KBM-7 (cell line): Measurements from ENCODE around the gene DYRK4.
A peak's percentile ranks its signal among the peaks of the same experiment; 100 is the strongest.

Source experiments
- DNase-seq: peaks from one replicate; pipeline ENCODE4 v3.0.0-alpha.2; 2015
- in situ Hi-C: fragments of 300-500 bp; cut with MboI; formaldehyde crosslinking; loops from 2 replicates; pipeline ENCODE4 v1.14.3; 2020; ENCODE audit warnings: low sequenced_read_pairs, low pct_unique_long_range_greater_than_20kb, mixed read lengths

Gene DYRK4

DNA sequence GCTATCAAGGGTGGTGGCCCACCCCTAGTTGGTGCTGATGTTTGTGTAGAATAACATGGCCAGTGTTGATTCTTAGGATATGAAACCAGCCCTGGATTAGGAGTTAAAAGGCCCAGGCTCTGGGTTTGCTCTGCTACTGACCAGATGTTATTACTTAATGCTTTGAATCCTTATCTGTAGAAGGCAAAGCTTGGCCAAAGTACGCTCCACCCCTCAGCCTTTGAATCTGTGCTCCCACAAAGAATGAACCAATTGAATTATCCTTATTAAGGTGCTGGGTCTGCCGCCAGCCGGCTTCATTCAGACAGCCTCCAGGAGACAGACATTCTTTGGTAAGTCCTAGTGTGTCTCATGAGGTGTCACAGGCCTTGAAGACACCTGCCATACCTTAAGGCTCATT is 45.0 kb downstream of the DYRK4 start:
- in situ Hi-C loops, result no loop called here
- no peak for DNase-seq

GRCh38 chr12:4609071-4609470 is 47.1 kb downstream of the DYRK4 start:
- no peak for DNase-seq
- in situ Hi-C loops, result no loop called here

- no peak for DNase-seq
- in situ Hi-C loops, result no loop called here
Measured at GRCh38 chr12:4610481-4610880, 48.5 kb downstream of the DYRK4 start.

- no peak for DNase-seq
- in situ Hi-C loops, result no loop called here
Measured at GRCh38 chr12:4615667-4616066, 53.7 kb downstream of the DYRK4 start.

DNA sequence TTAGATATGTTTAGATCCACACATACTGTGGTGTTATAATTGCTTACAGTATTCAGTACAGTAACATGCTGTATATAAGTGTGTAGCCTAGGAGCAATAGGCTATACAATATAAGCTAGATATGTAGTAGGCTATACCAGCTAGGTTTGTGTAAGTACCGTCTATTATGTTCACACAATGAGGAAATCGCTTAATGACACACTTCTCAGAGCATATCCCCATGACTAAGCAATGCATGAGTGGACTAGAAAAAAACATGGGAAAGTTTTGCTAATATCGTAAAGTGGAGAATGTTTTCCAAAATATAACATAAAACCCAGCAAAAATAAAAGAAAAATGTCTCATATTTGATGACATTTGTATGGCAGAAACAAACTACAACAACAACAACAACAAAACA is 59.5 kb downstream of the DYRK4 start:
- DNase-seq, result no peak
- in situ Hi-C loops, result no loop called here

GRCh38 chr12:4626543-4626942 is 64.5 kb downstream of the DYRK4 start:
- DNase-seq, result no peak
- in situ Hi-C loops, result no loop called here

DNA sequence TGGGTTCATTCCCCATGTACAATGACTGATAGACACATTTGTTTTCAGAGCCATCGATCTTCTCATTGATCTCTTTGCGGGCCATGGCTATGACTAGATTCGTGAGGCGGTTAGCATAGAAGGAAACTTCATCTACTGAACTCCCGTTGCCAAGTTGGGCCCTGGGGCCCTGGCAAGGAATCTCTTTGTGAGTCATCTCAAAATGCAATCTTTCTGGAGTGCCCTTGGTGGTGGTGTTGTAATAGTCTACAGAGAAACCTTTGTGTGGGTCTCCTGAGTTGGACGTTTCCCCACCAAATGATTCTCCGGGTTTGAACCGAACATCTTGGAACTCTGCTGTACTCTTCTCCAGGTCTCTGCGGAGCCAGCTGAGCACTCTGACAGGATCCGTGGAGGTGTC is 66.4 kb downstream of the DYRK4 start:
- no peak for DNase-seq
- in situ Hi-C loops, result no loop called here

- in situ Hi-C loops, result no loop called here
- no peak for DNase-seq
Measured at GRCh38 chr12:4630262-4630661, 68.3 kb downstream of the DYRK4 start.

DNA sequence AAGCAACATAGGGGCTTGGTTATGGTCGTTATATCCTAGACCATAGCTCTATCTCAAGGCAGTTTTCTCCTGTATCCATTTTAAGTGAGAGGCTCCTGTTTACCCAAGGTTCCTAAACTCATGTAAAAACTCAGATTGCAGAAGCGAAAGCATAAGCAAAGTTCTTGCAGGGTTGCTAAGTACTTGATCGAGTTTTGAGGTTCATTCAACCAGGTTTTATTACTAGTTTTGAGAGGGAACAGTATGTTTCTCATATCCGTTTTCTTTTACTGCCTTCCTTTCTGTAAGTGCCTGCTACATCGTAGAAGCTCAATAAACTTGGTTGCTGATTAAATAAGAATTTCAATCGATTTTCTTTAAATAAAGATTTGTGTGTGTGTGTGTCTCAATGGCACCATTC is 81.7 kb downstream of the DYRK4 start:
- DNase-seq, result no peak
- in situ Hi-C loops, result no loop called here

DNA sequence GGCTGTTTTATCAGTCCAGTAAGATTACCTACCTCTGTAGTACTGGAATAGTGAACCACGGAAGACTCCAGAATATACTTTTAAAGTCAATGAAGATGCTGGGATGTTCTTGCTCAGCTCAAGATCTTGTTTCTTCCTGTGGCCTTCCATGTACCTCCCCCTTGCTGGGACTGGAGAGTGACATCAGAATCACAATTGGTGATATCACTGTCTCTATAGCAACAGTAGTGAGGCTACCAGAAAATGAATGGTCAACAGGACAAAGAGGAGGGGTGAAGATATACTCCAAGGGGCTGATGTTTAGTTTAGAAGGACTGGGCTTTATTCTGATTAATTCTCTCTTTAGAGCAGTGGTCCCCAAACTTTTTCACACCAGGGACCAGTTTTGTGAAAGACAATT is 83.0 kb downstream of the DYRK4 start:
- in situ Hi-C loops, result no loop called here
- no peak for DNase-seq

DNA sequence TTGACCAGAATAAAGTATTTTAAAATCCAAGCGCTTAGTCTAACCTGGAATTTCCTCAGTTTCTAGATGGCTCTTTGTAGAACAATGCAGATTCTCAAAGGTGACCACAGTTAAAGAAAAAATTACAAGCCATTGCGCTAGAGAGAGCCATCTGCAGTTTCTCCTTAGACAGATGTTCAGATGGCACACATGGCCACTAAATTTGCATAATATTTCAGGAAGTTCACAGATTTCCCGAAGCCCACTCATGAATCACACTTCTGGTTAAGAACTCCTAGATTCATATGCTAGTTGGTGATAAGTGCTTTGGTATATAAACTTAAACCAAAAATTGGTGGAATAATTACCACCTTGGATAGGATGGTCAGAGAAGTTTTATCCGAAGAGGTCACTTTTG is 86.1 kb downstream of the DYRK4 start:
- peak; percentile 52 for DNase-seq
- in situ Hi-C loops, result no loop called here

DNA sequence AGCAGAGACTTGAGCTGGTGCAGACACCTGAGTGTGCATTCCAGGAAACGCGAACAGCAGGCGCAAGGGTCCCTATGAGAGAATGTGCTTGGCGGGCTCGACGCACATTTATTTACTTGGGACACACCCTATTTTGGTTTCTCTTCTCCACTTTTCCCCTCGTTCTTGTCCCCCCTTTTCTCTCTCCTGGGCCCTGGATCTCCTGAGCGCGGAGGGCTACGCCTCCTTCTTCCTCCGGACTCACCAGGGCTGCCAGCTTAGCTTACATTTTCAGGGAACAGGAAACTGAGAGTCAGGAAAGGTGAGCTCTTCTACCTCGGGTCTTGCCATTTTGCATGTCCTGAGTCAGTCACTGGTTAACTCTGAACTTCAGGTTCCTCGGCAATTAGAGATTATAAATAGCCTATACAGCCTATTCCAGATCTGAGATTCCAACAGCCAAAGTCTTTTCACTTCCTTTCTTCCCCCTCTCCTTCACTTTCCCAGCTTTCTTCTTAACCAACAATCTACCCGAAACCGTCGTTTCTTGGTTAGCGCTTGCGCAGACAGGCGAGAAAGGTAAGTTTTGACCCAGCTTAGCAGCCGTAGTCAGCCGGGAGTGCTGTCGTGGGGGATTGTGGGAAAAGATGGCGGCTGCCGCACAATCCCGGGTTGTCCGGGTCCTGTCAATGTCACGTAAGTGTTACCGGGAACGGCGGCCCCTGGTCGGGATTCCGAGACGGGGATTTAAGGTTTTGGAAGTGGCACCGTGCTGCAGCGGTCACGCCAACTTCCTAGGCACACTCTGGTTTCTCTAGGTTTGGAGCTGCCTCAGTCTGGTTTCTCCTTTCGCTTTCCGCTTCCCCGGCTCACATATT is 86.7 kb downstream of the DYRK4 start, which contains the start of the genes AKAP3 and NDUFA9:
AKAP3 (minus strand) TSS at position 551 of the 857 bp plus-strand sequence. CDS start 10,855 bp downstream, outside the sequence.
NDUFA9 (plus strand) TSS at position 614 of the 857 bp plus-strand sequence; CDS start at position 627, 13 bp downstream.
- in situ Hi-C loops, result no loop called here
- DNase-seq, result peak; percentile 86

DNA sequence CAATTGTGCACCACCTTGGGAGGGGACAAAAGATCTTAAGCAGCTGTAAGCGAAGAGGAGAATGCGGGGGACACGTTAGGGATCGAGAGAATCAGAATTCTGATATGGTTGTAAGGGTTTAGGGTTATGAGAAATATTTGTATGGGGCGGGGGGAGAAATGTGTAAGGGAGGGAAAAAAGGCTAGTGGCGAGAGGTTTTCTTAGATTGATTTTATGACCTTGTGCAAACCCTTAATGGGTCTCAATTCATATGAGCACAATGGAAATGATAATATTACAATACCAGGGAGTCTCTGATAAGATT is 87.3 kb downstream of the DYRK4 start:
- in situ Hi-C loops, result no loop called here
- DNase-seq, result no peak

- in situ Hi-C loops, result no loop called here
- no peak for DNase-seq
Measured at GRCh38 chr12:4653257-4653656, 91.2 kb downstream of the DYRK4 start.

DNA sequence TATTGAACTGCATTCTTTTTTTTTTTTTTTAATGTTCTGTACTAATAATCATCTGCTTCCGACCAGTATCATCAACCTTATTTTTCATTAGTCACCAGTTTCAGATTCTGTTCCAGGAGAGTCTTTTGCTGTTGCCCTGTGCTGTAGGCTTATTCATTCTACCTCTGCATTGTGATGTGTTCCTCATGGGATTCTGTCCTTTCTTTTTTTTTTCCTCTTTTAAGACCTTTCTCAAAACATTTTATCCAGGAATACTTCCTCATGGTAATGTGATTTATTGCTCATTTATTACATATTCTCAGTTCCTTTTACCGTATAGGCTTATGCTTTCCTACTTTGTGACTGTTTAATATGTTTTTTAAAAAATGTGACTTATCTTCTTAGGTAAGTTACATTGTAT is 91.7 kb downstream of the DYRK4 start:
- DNase-seq, result no peak
- in situ Hi-C loops, result no loop called here
